NB4 (cell line): ENCODE measurements around the gene CSPG4.
"Not testable (repeated sequence)": the region's sequence is repeated elsewhere in the genome, so short reads cannot be mapped to it uniquely, and the experiment has no call there.

Source experiments
- DNase-seq: peaks from one replicate; pipeline ENCODE4 v3.0.0; 2010; ENCODE audit warnings: low read depth
- H3K4me3 ChIP-seq: one replicate; pipeline ENCODE4 v1.5.1; 2011; ENCODE audit warnings: mild to moderate bottlenecking, low read depth, low read length, moderate library complexity
- CTCF ChIP-seq: IDR thresholded peaks from one replicate; pipeline ENCODE4 v1.5.1; 2012; ENCODE audit warnings: low read depth, low read length
- MYC ChIP-seq: IDR thresholded peaks from 2 replicates; pipeline ENCODE4 v1.6.1; 2011; ENCODE audit warnings: low read depth, low read length
- POLR2A ChIP-seq: IDR thresholded peaks from 2 replicates; pipeline ENCODE4 v1.6.1; 2011; ENCODE audit warnings: mild to moderate bottlenecking; ENCODE audit not compliant: insufficient read length; ENCODE audit errors: extremely low read depth
- TF ChIP-seq, protein P1 (sequence below): IDR thresholded peaks from 2 replicates; pipeline ENCODE4 v1.6.1; 2011; ENCODE audit warnings: low read depth, low read length

CSPG4 gene

GRCh38 chr15:75738647-75739325 lies 26.1 kb upstream of the CSPG4 start:
- DNase-seq = peak; percentile 96
- TF ChIP-seq, protein P1, sequence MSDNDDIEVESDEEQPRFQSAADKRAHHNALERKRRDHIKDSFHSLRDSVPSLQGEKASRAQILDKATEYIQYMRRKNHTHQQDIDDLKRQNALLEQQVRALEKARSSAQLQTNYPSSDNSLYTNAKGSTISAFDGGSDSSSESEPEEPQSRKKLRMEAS = no peak
- TF ChIP-seq MYC = no peak
- TF ChIP-seq POLR2A = no peak
- H3K4me3 ChIP-seq = peak overlapping the region; percentile 16

- TF ChIP-seq MYC (no peak), POLR2A (no peak), CTCF (no peak)
- TF ChIP-seq, protein P1 = no peak
- H3K4me3 ChIP-seq = peak overlapping the region; percentile 56
These were observed 25.5 kb upstream of the CSPG4 start for GRCh38 chr15:75738014-75738646.

DNA sequence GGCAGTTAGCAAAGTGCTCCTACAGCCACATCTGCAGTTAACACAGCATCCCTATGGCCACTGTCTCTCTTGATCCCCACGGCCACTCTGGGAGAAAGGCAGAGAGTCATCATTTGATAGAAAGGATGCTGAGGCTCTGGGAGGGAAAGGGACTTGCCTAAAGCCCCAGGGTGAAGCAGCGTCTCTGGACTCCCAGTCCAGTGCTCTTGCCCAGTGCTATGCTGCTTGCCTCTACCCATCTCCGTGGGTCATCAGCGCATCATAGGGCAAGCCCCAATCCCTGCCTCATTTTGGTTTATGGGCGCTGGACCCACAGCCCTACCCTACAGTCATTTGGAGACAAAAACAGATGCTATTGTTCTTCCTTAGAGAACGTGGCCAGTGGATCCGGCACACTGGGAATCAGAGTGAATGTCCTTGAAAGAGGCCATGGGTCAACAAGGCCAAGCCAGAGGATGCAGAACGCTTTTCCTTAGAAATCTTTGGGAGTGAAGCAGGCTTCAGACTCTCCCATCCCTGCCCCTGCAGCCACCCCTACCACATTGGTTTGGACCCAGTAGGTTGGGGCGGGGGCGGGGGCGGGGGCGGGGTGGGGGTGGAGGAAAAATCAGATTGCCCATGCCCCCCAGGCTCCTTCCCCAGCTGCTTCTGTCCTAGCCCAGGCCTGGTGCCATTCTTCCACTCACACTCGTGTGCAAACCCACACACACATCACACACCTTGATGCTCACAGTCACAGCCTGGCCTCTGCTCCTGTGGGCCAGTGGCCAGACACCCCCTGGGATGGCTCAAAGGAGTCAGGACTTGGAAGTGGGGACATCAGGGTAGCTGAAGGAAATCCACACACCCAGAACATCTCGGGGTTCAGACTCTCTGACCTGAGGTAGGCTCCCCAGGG lies 24.7 kb upstream of the CSPG4 start:
- H3K4me3 ChIP-seq = peak overlapping the region; percentile 56
- DNase-seq = not testable (repeated sequence)

More at GRCh38 chr15:75738014-75738646, 25.5 kb upstream of the CSPG4 start:
- DNase-seq = peak; percentile 18

DNA sequence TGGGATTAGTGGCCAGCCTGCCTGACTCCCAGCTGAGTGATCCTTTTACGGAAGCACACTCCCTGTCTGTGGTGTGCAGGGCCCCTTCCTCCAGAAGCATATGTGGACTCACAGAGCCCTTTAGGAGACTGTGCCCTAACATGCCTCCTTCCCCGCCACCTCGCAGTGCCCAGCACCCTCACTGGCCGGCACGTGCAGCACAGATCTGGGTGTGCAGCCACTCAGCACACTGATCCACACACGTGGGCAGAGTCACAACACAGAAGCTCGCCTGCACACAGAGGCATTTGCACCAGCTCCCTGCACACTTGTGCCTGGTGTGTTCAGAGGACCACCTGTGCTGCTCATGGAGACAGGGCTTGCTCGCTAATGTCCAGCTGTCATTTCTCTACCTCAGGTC lies 23.6 kb upstream of the CSPG4 start:
- no peak for DNase-seq
- H3K4me3 ChIP-seq = no peak overlapping the region
- TF ChIP-seq MYC (no peak), POLR2A (no peak), CTCF (no peak)
- TF ChIP-seq, protein P1 = no peak

- not testable (repeated sequence) for H3K4me3 ChIP-seq
These were observed 22.5 kb upstream of the CSPG4 start for GRCh38 chr15:75734861-75735760.

DNA sequence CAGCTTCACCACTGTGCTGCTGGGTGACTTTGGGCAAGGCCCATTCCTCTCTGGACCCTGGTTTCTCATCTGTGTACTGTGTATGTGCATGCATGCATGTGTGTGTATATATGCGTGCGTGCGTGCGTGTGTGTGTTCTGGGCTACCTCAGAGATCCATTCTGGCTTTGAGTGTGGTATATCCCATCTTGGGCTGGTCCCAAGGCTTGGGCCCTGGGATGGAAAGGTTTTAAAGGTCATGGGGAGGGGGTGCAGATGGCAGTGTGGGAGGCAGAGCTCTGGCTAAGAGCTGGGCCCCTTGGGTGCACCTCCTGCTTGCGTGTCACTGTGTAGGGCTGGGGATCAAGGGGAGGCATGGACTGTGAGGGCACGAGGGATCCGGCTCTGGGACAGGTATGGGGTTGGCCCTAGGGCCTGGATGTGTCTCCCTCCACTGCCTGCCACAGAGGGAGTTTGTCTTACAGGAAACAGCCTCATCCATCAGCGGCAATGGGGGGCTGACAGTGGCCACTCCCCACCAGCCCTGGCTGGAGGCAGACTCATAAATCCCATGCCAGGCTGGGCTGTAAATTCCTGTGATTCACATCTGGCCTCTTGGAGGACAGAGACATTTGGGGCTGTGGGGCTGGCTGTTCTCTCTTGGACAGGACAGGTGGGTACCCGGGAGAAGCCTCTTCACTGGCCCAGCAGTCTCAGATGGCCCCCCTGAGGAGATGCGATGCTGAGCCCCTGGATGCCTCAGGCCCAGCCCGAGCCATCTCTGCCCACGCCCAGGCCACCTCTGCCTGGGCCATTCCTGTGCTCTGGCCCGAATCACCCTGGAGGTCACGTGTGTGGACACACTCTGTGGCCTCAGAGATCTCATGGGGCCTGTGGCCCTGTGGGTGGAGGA lies 21.4 kb upstream of the CSPG4 start:
- no peak for DNase-seq
- H3K4me3 ChIP-seq = no peak overlapping the region
- no peak for TF ChIP-seq MYC
- TF ChIP-seq, protein P1 = no peak
- TF ChIP-seq POLR2A = no peak
- TF ChIP-seq CTCF = no peak

More at GRCh38 chr15:75734861-75735760, 22.5 kb upstream of the CSPG4 start:
- DNase-seq = not testable (repeated sequence)
